ENCODE results near the gene HRG.

HRG gene

DNA sequence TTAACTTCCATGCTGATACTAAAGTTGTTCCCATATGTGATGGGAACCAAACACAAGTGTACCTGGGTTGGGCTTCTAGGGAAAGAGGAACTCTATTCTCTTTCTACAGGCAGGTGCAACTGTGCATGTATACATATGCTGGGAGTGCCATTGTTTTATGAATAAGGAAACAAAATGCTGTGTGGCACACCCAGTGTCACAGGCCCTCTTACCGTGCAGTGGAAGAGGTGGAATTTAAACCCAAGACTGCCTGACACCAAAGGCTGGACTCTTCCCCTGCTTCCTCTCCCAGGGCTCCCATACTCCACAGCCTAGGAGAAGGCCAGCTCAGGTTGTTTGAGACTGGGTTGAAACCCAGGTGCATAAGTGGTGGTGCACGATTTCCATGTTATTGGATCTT lies 27.6 kb upstream of the HRG start:
- DNase-seq (ENCODE audit: low read depth in 2 of 2) = no peak

- DNase-seq (ENCODE audit: low read depth in 2 of 2) = no peak
Measured at GRCh38 chr3:186639778-186640472, 25.9 kb upstream of the HRG start, which contains the start of gene FETUB. FETUB (plus strand) TSS chr3:186640399; CDS start chr3:186640461, 62 bp downstream.

- DNase-seq (ENCODE audit: low read depth in 2 of 2) = no peak
Measured at GRCh38 chr3:186640473-186640818, 25.4 kb upstream of the HRG start.

- DNase-seq (ENCODE audit: low read depth in 2 of 2) = no peak
Measured at GRCh38 chr3:186640929-186641328, 24.9 kb upstream of the HRG start.

- DNase-seq (ENCODE audit: low read depth in 2 of 2) = no peak
Measured at GRCh38 chr3:186642014-186642413, 23.8 kb upstream of the HRG start.

GRCh38 chr3:186643493-186643892 lies 22.3 kb upstream of the HRG start:
- DNase-seq (ENCODE audit: low read depth in 2 of 2) = no peak

- no peak for DNase-seq (ENCODE audit: low read depth in 2 of 2)
Measured at GRCh38 chr3:186644683-186645082, 21.1 kb upstream of the HRG start.

DNA sequence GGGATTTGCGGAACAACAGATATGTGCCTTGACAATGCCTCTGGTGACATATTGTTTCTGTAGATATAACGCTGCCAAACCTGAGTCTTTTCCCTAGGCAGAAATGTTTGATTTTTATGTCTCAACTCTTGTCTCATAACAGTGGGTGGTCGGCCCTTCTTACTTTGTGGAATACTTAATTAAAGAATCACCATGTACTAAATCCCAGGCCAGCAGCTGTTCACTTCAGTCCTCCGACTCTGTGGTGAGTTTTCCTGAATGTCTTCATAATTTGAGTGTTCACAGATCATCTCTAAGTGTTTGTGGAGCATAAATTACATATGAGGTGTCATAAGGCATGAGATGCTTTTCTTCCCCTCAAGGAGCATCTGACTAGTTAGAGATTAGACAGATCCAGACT lies 19.7 kb upstream of the HRG start:
- no peak for DNase-seq (ENCODE audit: low read depth in 2 of 2)

GRCh38 chr3:186646841-186647240 lies 19.0 kb upstream of the HRG start:
- DNase-seq (ENCODE audit: low read depth in 2 of 2) = no peak

DNA sequence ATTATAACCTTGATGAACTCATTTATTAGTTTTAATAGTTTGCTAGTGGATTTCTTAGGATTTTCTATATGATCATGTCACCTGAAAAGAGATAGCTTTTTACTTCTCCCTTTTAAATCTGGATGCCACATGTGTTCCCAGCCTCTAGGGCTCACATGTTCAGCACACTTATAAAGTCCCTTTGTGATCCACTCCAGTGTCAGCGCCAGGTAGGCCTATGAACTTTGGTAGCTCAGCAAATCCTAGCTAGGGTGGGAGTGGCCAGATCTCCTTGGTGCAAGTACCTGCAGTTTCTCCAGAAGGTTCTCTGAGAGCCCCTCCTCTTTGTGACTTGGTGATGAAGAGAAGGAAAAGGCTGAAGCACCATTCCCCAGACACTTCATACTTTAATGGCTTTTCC lies 17.0 kb upstream of the HRG start:
- no peak for DNase-seq (ENCODE audit: low read depth in 2 of 2)

DNA sequence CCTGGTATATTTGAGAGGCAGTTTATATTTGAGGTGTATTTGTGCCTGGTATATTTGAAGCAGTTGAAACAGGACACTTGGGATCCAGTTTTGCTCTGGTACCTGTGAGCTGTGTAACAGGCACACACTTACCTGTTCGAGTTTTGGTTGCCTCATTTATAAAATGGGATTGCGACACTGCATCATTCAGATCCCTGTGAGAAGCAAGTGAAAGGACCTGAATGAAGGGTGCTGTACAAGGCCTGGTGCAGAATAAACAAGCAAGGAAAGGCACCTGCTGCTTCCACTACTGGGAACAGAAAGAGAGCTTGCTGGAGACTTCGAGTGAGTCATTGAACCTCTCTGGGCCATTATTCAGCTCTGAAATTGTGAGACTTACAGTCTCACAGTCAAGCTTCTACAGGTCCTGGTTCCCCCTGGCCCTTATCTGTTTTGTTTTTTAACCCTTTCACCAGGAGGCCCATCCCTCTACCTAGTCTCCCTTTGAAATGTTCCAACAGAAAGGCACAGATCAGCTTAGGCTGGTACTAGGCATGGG lies 14.1 kb upstream of the HRG start:
- no peak for DNase-seq (ENCODE audit: low read depth in 2 of 2)

- DNase-seq (ENCODE audit: low read depth in 2 of 2) = no peak
Measured at GRCh38 chr3:186653080-186653707, 12.6 kb upstream of the HRG start.

DNA sequence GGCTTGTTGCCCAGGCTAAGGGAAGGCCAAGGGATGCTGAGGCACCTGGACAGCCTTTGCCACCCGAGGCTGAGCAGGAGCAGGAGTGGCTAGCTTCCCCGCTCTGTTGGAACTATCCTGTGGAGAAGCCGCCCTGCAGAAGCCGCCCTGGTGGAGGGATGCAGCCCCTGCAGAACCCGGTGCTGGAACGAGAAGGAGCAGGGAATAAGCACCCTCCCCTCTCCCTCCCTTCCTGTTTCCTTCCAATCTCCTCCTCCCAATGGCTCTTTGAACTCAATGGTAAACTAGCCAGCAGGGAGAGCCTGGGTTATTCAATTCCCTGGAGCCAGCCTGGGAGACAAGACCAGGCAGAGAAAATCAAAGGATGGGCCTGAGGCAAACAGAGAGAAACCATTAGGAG lies 11.8 kb upstream of the HRG start:
- DNase-seq (ENCODE audit: low read depth in 2 of 2) = no peak

DNA sequence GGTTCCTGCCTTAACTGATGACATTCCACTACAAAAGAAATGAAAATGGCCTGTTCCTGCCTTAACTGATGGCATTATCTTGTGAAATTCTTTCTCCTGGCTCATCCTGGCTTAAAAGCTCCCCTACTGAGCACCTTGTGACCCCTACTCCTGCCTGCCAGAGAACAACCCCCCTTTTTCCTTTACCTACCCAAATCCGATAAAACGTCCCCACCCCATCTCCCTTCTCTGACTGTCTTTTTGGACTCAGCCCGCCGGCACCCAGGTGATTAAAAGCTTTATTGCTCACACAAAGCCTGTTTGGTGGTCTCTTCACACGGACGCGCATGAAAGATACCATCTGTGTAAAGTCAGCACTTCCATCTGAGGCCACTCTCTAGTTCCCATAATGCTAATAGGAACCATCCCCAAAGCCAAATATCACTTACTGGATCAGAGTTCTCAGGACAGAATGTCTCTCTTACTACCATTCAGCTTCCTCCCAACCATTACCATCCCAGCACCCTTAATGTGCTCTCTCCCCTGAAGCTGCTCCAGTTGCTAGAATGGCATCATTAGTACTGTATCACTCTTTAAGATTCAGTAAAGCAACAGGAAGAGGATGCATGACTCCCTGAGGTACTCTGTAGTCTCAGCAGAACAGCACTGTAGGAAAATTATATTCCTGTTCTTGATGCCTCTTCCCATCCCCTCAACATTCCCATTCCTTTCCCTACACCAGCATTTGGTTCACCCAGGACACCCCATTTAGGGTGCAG lies 2.3 kb upstream of the HRG start:
- no peak for DNase-seq (ENCODE audit: low read depth in 2 of 2)

DNA sequence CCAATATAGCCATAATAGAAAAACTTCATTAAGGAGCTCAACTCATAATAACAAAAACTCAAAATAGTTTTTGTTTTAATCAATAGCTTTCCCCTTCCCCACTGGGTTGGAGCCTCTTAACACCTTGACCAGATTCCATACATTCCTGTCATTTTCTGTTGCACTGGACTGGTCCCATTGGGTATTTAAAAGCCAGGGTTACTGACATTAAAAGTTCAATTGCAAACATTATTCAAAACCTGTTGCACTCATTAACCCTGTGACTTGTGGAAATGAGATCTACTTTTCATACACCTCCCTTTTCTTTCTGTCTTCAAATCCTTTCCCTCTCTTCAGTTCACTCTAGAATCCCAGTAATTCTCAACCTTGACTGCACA lies 1.7 kb upstream of the HRG start:
- no peak for DNase-seq (ENCODE audit: low read depth in 2 of 2)

- no peak for DNase-seq (ENCODE audit: low read depth in 2 of 2)
Measured at GRCh38 chr3:186664506-186664905, 1.3 kb upstream of the HRG start.

- no peak for DNase-seq (ENCODE audit: low read depth in 2 of 2)
Measured at GRCh38 chr3:186668426-186668825, 2.6 kb downstream of the HRG start.

DNA sequence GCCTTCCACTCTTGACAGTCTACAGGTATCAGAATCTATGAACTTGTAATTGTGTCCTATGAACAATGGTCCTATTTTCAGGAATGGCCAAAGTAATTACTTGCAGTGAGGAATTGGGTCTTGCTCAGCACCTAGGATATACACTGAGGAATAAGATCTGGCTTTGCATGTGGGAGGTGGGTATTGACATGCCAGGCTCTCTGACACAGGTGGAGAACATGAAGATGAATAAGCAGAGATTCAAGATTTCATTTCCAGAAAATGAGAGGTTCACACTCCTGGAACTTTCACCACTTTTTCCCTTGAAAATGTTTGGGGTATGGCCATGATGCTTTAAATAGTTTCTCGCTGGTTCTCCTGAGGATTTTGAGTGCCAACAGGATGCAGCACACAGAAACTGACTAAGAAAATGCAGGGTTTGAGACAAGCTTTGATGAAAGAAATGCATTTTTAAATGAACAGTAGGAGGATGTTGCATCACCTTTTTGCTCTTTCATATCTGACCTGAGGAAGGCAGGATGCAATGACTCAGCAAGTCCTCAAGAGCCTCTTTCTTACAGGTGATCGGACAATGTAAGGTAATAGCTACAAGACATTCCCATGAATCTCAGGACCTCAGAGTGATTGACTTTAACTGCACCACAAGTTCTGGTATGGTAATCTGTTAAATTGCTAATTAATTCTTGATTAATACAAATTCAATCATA lies 3.7 kb downstream of the HRG start:
- DNase-seq (ENCODE audit: low read depth in 2 of 2) = no peak

- DNase-seq (ENCODE audit: low read depth in 2 of 2) = no peak
Measured at GRCh38 chr3:186670155-186670554, 4.3 kb downstream of the HRG start.

GRCh38 chr3:186671051-186671450 lies 5.2 kb downstream of the HRG start:
- DNase-seq (ENCODE audit: low read depth in 2 of 2) = no peak

DNA sequence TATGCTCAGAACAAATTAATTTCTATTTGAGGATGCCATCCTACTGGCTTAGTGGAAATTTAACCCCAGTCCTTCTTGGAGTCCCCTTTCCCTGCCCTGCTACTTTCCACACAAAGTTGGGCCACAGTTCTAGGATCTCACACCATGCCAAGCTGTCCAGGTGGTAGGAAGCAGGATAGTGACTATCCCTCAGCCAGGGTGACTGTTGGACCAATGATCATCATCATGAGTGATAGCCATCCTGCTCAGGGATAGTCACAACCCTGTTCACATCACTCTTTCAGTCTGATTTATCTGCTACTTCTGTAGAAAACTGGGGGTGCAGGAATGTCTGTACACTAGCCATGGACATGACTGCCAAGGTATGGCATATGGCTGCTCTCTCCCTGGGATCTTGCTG lies 12.8 kb downstream of the HRG start:
- DNase-seq (ENCODE audit: low read depth in 2 of 2) = no peak

DNA sequence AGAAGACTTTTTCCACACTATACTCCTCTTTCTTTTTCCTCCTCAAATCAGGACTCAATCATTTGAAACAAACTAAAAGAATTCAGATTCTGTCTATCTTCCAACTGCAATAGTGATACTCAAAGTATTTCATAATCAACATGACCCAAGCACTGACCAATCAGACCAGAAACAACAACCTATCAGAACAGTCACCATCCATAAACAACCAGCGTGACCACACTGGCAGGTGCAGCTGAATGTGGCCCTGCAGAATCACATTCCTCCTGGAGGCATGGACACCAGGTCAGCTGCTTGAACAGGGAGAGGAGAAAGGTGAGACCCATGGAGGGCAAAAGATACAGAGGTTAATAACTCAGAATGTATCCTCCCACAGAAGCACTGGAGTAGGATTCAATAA lies 13.3 kb downstream of the HRG start:
- DNase-seq (ENCODE audit: low read depth in 2 of 2) = no peak

Data from activated CD8-positive, alpha-beta memory T cell treated with anti-CD3 and anti-CD28 coated beads for 4 hours (primary cell).